HL-60 (cell line): ENCODE results near the gene ACO2.

Experiments used
- DNase-seq, 2 experiments: peaks; one replicate each; pipeline ENCODE4 v3.0.0-alpha.2; 2010 to 2020; ENCODE audit warnings: low read depth in 1 of 2, low spot score in 1 of 2
- H3K27ac ChIP-seq: fragments of 250-450 bp; sonication (Bioruptor Pico); replicated peaks from 2 replicates; pipeline ENCODE4 v1.5.1; 2020; ENCODE audit warnings: mild to moderate bottlenecking, moderate library complexity
- H3K27me3 ChIP-seq: fragments of 250-450 bp; sonication (Bioruptor Pico); 2 replicates; pipeline ENCODE4 v1.5.1; 2021; ENCODE audit warnings: mild to moderate bottlenecking, moderate library complexity; ENCODE audit not compliant: insufficient read depth, poor library complexity, severe bottlenecking
- H3K4me3 ChIP-seq: replicated peaks from 2 replicates; pipeline ENCODE4 v1.5.1; 2011; ENCODE audit warnings: mild to moderate bottlenecking, control low read depth, low read length; ENCODE audit not compliant: insufficient read depth
- GABPA ChIP-seq: IDR thresholded peaks from 2 replicates; pipeline ENCODE4 v1.6.1; 2012; ENCODE audit warnings: low read depth
- POLR2AphosphoS5 ChIP-seq: IDR thresholded peaks from 2 replicates; pipeline ENCODE4 v1.6.1; 2012; ENCODE audit warnings: low read depth
- SPI1 ChIP-seq: IDR thresholded peaks from 2 replicates; pipeline ENCODE4 v1.6.1; 2012; ENCODE audit warnings: low read depth, mild to moderate bottlenecking, borderline replicate concordance
- TF ChIP-seq, protein P1 (sequence below): IDR thresholded peaks from 2 replicates; pipeline ENCODE4 v1.6.1; 2012; ENCODE audit warnings: low read depth; ENCODE audit not compliant: insufficient replicate concordance
- TF ChIP-seq, protein P2 (sequence below): IDR thresholded peaks from one replicate; pipeline ENCODE4 v1.5.1; 2011; ENCODE audit warnings: low read length, control low read depth, inconsistent platforms; ENCODE audit not compliant: insufficient read depth

Gene ACO2

DNA sequence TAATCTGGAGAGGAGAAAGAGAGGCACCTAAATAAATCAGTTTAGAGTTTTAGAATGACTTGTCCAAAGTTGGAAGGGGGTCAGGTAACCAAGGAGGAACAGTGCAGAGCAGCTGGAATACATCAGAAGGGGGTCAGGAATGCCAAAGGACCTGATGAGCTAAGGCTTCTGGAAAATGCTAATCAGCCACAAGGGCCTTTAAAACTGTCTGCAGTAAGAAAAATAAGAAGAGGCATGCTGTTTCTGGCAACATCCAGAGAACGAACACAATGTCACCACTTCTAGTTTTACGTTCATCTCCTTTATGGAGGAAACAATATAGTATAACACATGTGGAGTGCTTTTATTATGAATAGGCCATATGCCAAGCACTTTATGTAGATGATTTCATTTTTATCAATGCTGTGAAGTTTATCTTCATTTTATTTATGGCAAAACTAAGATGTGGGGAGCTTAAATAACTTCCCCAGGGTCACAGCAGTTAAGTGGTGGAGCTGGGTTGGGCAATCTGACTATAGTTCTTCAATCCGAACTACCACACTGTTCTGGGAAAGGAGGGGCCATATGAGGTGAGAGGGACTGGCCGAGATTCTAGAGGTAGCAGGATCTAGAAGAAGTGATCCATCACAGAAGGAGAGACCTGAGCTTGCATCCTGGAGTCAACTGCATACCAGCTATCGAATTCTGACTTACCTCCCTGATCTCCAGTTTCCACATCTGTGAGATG lies 22.6 kb downstream of the ACO2 start:
- Histone ChIP-seq H3K27ac (no peak overlapping the region), H3K27me3 (no peaks in the 10 kb centered on the region), H3K4me3 (no peak overlapping the region)
- TF ChIP-seq, protein P1, sequence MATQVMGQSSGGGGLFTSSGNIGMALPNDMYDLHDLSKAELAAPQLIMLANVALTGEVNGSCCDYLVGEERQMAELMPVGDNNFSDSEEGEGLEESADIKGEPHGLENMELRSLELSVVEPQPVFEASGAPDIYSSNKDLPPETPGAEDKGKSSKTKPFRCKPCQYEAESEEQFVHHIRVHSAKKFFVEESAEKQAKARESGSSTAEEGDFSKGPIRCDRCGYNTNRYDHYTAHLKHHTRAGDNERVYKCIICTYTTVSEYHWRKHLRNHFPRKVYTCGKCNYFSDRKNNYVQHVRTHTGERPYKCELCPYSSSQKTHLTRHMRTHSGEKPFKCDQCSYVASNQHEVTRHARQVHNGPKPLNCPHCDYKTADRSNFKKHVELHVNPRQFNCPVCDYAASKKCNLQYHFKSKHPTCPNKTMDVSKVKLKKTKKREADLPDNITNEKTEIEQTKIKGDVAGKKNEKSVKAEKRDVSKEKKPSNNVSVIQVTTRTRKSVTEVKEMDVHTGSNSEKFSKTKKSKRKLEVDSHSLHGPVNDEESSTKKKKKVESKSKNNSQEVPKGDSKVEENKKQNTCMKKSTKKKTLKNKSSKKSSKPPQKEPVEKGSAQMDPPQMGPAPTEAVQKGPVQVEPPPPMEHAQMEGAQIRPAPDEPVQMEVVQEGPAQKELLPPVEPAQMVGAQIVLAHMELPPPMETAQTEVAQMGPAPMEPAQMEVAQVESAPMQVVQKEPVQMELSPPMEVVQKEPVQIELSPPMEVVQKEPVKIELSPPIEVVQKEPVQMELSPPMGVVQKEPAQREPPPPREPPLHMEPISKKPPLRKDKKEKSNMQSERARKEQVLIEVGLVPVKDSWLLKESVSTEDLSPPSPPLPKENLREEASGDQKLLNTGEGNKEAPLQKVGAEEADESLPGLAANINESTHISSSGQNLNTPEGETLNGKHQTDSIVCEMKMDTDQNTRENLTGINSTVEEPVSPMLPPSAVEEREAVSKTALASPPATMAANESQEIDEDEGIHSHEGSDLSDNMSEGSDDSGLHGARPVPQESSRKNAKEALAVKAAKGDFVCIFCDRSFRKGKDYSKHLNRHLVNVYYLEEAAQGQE = no peak
- TF ChIP-seq SPI1 (no peak), POLR2AphosphoS5 (no peak)
- TF ChIP-seq, protein P2, sequence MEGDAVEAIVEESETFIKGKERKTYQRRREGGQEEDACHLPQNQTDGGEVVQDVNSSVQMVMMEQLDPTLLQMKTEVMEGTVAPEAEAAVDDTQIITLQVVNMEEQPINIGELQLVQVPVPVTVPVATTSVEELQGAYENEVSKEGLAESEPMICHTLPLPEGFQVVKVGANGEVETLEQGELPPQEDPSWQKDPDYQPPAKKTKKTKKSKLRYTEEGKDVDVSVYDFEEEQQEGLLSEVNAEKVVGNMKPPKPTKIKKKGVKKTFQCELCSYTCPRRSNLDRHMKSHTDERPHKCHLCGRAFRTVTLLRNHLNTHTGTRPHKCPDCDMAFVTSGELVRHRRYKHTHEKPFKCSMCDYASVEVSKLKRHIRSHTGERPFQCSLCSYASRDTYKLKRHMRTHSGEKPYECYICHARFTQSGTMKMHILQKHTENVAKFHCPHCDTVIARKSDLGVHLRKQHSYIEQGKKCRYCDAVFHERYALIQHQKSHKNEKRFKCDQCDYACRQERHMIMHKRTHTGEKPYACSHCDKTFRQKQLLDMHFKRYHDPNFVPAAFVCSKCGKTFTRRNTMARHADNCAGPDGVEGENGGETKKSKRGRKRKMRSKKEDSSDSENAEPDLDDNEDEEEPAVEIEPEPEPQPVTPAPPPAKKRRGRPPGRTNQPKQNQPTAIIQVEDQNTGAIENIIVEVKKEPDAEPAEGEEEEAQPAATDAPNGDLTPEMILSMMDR = no peak
- peak in 1 of 2 experiments; percentile 11 for DNase-seq

DNA sequence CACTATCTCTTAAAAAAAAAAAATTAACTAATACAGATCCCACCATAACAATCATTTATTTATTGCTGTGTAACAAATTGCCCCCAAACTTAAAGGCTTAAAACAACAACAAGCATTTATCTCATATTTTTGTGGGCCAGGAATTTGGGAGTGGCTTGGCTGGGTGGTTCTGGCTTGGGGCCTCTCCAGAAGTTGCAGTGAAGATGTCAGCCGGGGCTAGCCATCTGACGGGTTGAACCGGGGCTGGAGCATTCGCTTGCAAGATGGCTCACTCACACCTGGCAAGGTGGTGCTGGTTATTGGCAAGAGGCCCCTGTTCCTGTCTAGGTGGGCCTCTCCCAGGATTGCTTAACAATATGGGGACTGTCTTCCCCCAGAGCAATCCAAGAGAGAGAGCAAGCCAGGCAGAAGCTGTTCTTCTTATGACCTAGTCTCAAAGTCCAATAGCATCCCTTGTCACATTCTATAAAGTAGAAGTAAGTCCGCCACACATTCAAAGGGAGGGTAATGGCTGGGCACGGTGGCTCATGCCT lies 29.5 kb downstream of the ACO2 start:
- TF ChIP-seq SPI1 = no peak
- TF ChIP-seq GABPA = no peak
- no peak for DNase-seq
- Histone ChIP-seq H3K27me3 (no peaks in the 10 kb centered on the region), H3K27ac (no peak overlapping the region), H3K4me3 (no peak overlapping the region)

DNA sequence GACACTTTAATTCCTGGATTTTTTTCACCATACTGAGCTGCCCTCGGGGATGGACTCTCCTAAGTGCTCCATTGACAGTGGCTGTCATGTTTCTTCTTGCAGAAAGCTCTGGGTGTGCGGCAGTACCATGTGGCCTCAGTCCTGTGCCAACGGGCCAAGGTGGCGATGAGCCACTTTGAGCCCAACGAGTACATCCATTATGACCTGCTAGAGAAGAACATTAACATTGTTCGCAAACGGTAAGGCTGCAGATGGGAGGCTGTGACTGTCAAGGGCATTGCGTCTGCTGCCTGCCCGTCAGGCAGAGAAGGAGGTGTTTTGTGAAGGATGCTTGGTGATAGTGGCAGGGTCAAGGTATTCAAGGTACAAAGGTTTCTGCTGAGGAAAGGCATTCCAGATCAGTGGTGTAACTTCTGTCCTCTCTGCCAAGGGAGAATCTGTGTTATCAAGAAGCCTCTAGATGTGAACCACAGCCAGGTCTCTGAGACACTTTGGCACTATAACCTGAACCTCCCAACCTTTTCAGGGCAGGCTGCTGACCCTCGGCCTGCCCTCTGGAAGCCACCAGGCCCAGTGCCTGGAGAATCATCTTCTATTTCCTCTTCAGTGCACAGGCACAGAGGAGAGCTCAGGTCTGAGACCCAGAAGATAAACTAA lies 30.8 kb downstream of the ACO2 start:
- TF ChIP-seq POLR2AphosphoS5 (no peak), SPI1 (no peak), GABPA (no peak)
- TF ChIP-seq, protein P1 = no peak
- TF ChIP-seq, protein P2 = no peak
- Histone ChIP-seq H3K27ac (no peak overlapping the region), H3K27me3 (no peaks in the 10 kb centered on the region), H3K4me3 (no peak overlapping the region)
- DNase-seq = no peak

DNA sequence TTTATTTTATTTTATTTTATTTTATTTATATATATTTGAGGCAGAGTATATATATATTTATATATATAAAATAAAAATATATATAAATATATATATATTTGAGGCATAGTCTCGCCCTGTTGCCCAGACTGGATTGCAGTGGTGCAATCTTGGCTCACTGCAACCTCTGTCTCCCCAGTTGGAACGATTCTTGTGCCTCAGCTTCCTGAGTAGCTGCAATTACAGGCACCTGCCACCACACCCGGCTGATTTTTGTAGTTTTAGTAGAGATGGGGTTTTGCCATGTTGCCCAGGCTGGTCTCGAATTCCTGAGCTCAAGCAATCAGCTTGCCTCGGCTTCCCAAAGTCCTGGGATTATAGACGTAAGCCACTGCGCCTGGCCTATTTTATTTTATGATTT lies 31.4 kb downstream of the ACO2 start:
- H3K4me3 ChIP-seq = no peak overlapping the region
- no peak overlapping the region for H3K27ac ChIP-seq
- DNase-seq = no peak
- H3K27me3 ChIP-seq = no peaks in the 10 kb centered on the region
- TF ChIP-seq GABPA (no peak), POLR2AphosphoS5 (no peak), SPI1 (no peak)
- TF ChIP-seq, protein P2 = no peak
- TF ChIP-seq, protein P1 = no peak
